HEK293 (cell line): ENCODE data around the gene AGMAT.

Source experiments
- CTCF ChIA-PET: fragments of 350-600 bp; formaldehyde crosslinking; extraction: SDS; loops from one replicate; lab custom pipeline; 2021; ENCODE audit warnings: antibody characterized with exemption; lab: Yijun Ruan, JAX
- POLR2A ChIA-PET: fragments of 300-600 bp; formaldehyde crosslinking; extraction: SDS; loops from one replicate; lab custom pipeline; 2020; ENCODE audit warnings: antibody characterized with exemption, inconsistent platforms; lab: Yijun Ruan, JAX
- H3K27ac ChIP-seq: fragments of 200-500 bp; sonication (Bioruptor generic); 2 replicates; pipeline ENCODE4 v1.5.1; 2014; ENCODE audit warnings: low read depth, low read length, control low read depth, inconsistent platforms; ENCODE audit errors: extremely low read depth
- H3K36me3 ChIP-seq, 2 experiments: fragments of 200-500 bp in 1 of 2; sonication (Bioruptor generic) in 1 of 2; 1 replicate in 1 of 2; 2 replicates in 1 of 2; pipeline ENCODE4 v1.5.1; 2014 to 2017; ENCODE audit warnings: inconsistent platforms in 2 of 2, low read length in 2 of 2; ENCODE audit not compliant: control insufficient read depth in 2 of 2, insufficient read depth in 1 of 2
- H3K4me1 ChIP-seq: fragments of 200-500 bp; sonication (Bioruptor generic); 2 replicates; pipeline ENCODE4 v1.5.1; 2014; ENCODE audit warnings: mild to moderate bottlenecking, low read length, inconsistent platforms; ENCODE audit not compliant: control insufficient read depth, insufficient read depth
- H3K4me3 ChIP-seq: 2 replicates; pipeline ENCODE4 v1.5.1; 2011; ENCODE audit warnings: low read depth, mild to moderate bottlenecking, control low read depth, low read length, moderate library complexity
- H3K9me3 ChIP-seq: fragments of 200-500 bp; sonication (Bioruptor generic); 2 replicates; pipeline ENCODE4 v1.5.1; 2014; ENCODE audit warnings: low read depth, low read length, inconsistent platforms; ENCODE audit not compliant: control insufficient read depth, insufficient read depth
- HOXD13 ChIP-seq: sonication (generic); formaldehyde crosslinking; IDR thresholded peaks from 2 replicates; pipeline ENCODE4 v1.8.0; 2022; ENCODE audit warnings: missing genetic modification reagents, borderline replicate concordance
- KLF16 ChIP-seq: fragments of 450-650 bp; formaldehyde crosslinking; IDR thresholded peaks from 2 replicates; pipeline ENCODE4 v1.5.1; 2017; ENCODE audit warnings: missing biosample characterization, missing genetic modification characterization
- TCF7L2 ChIP-seq: IDR thresholded peaks from 2 replicates; pipeline ENCODE4 v1.6.1; 2011; ENCODE audit warnings: low read depth, mild to moderate bottlenecking, inconsistent platforms, low read length, moderate library complexity, borderline replicate concordance
- WT1 ChIP-seq: fragments of 450-650 bp; formaldehyde crosslinking; IDR thresholded peaks from 2 replicates; pipeline ENCODE4 v1.5.1; 2016; ENCODE audit warnings: missing biosample characterization, missing genetic modification characterization
- ZBTB20 ChIP-seq: fragments of 450-650 bp; formaldehyde crosslinking; IDR thresholded peaks from 2 replicates; pipeline ENCODE4 v1.5.1; 2016; ENCODE audit warnings: missing biosample characterization, missing genetic modification characterization
- ZBTB48 ChIP-seq: fragments of 450-650 bp; formaldehyde crosslinking; IDR thresholded peaks from 2 replicates; pipeline ENCODE4 v1.5.1; 2016; ENCODE audit warnings: missing biosample characterization, missing genetic modification characterization
- ZFP41 ChIP-seq: fragments of 450-650 bp; formaldehyde crosslinking; IDR thresholded peaks from 2 replicates; pipeline ENCODE4 v1.5.1; 2016; ENCODE audit warnings: missing biosample characterization, missing genetic modification characterization, borderline replicate concordance
- ZNF202 ChIP-seq: fragments of 450-650 bp; formaldehyde crosslinking; IDR thresholded peaks from 2 replicates; pipeline ENCODE4 v1.5.1; 2016; ENCODE audit warnings: missing biosample characterization, missing genetic modification characterization, borderline replicate concordance
- ZNF311 ChIP-seq: fragments of 450-650 bp; formaldehyde crosslinking; IDR thresholded peaks from 2 replicates; pipeline ENCODE4 v1.5.1; 2017; ENCODE audit warnings: missing biosample characterization, missing genetic modification characterization, borderline replicate concordance
- ZNF341 ChIP-seq: fragments of 450-650 bp; formaldehyde crosslinking; IDR thresholded peaks from 2 replicates; pipeline ENCODE4; 2016; ENCODE audit warnings: low read depth, missing biosample characterization, missing genetic modification characterization
- ZNF391 ChIP-seq: fragments of 450-650 bp; formaldehyde crosslinking; IDR thresholded peaks from 2 replicates; pipeline ENCODE4 v1.5.1; 2016; ENCODE audit warnings: low read depth, missing biosample characterization, missing genetic modification characterization, borderline replicate concordance
- ZNF510 ChIP-seq: fragments of 450-650 bp; formaldehyde crosslinking; IDR thresholded peaks from 2 replicates; pipeline ENCODE4 v1.5.1; 2018; ENCODE audit warnings: mild to moderate bottlenecking, missing genetic modification characterization, missing biosample characterization; ENCODE audit not compliant: insufficient replicate concordance
- ZNF521 ChIP-seq: fragments of 450-650 bp; formaldehyde crosslinking; IDR thresholded peaks from 2 replicates; pipeline ENCODE4 v1.5.1; 2017; ENCODE audit warnings: missing biosample characterization, mild to moderate bottlenecking, missing genetic modification characterization
- ZNF530 ChIP-seq: fragments of 450-650 bp; formaldehyde crosslinking; IDR thresholded peaks from 2 replicates; pipeline ENCODE4 v1.5.1; 2016; ENCODE audit warnings: low read depth, missing biosample characterization, missing genetic modification characterization
- ZNF558 ChIP-seq: fragments of 450-650 bp; formaldehyde crosslinking; IDR thresholded peaks from 2 replicates; pipeline ENCODE4 v1.5.1; 2016; ENCODE audit warnings: missing biosample characterization, missing genetic modification characterization
- ZNF664 ChIP-seq: fragments of 450-650 bp; formaldehyde crosslinking; IDR thresholded peaks from 2 replicates; pipeline ENCODE4 v1.5.1; 2016; ENCODE audit warnings: missing biosample characterization, missing genetic modification characterization
- ZNF701 ChIP-seq: fragments of 450-650 bp; formaldehyde crosslinking; IDR thresholded peaks from 2 replicates; pipeline ENCODE4 v1.5.1; 2016; ENCODE audit warnings: missing biosample characterization, missing genetic modification characterization
- ZNF747 ChIP-seq: fragments of 450-650 bp; formaldehyde crosslinking; IDR thresholded peaks from 2 replicates; pipeline ENCODE4 v1.5.1; 2016; ENCODE audit warnings: missing biosample characterization, missing genetic modification characterization
- ZNF768 ChIP-seq: fragments of 450-650 bp; formaldehyde crosslinking; IDR thresholded peaks from 2 replicates; pipeline ENCODE4 v1.5.1; 2018; ENCODE audit warnings: missing biosample characterization, mild to moderate bottlenecking, missing genetic modification characterization
- ZNF837 ChIP-seq: fragments of 450-650 bp; formaldehyde crosslinking; IDR thresholded peaks from 2 replicates; pipeline ENCODE4 v1.5.1; 2016; ENCODE audit warnings: missing biosample characterization, missing genetic modification characterization
- TF ChIP-seq, protein P1 (sequence below): fragments of 450-650 bp; formaldehyde crosslinking; optimal IDR thresholded peaks from 2 replicates; pipeline ENCODE3; 2016; ENCODE audit warnings: missing biosample characterization, mild to moderate bottlenecking, missing genetic modification characterization
- TF ChIP-seq, protein P2 (sequence below): fragments of 450-650 bp; formaldehyde crosslinking; IDR thresholded peaks from 2 replicates; pipeline ENCODE4 v1.5.1; 2016; ENCODE audit warnings: missing biosample characterization, missing genetic modification characterization
- TF ChIP-seq, protein P3 (sequence below): fragments of 450-650 bp; formaldehyde crosslinking; IDR thresholded peaks from 2 replicates; pipeline ENCODE4; 2016; ENCODE audit warnings: missing biosample characterization, missing genetic modification characterization
- TF ChIP-seq, protein P4 (sequence below): fragments of 450-650 bp; formaldehyde crosslinking; IDR thresholded peaks from 2 replicates; pipeline ENCODE4 v1.5.1; 2017; ENCODE audit warnings: missing biosample characterization, mild to moderate bottlenecking, missing genetic modification characterization, moderate library complexity

AGMAT gene

DNA sequence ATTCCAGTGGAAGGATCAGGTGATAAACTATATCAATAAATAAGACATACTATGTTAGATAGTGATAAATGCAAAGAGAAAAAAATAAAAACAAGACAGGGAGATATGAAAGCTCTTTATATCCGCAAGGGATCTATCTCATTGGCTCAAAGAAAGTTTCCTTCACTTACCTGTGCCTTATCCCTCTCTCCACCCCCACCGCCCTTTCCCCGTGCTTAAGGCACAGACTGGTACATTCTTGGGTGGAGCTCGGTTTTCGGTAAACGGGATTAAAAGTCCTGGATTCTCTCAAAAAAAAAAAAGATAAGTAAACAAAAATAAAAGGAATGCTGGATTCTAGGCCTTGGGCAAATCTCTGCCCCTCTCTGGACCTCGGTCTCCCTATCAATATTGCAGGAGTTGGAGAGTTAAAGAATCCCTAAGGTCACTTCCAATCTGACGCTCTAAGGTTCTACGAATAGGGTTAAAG is 58.8 kb downstream of the AGMAT start:
- Histone ChIP-seq H3K9me3 (no peaks in the 10 kb centered on the region), H3K4me3 (peak overlapping the region; percentile 31), H3K27ac (no peak overlapping the region), H3K36me3 (peaks cover 0 to 14% of the 10 kb centered on the region in 2 experiments; a peak in 1 of 3 replicates), H3K4me1 (peaks cover 7% of the 10 kb centered on the region)
- ChIA-PET POLR2A (interaction anchor here (1.2 to 1.3 kb wide), 4 partner anchors 9 to 92 kb away, joined by 3 to 7 read pairs (median 4); partner anchors contain the start of gene DDI2), CTCF (interaction anchor here (0.7 to 0.9 kb wide), 3 partner anchors 11 to 307 kb away, joined by 3 to 4 read pairs (median 3); partner anchors contain the start of gene PLEKHM2)
- TF ChIP-seq ZNF510 (tag by site-specific recombination) (no peak), ZFP41 (no peak), WT1 (tag by site-specific recombination) (no peak), ZNF701 (no peak), ZNF202 (no peak), ZNF837 (tag by site-specific recombination) (no peak), ZNF311 (tag by site-specific recombination) (no peak), ZBTB48 (peak; percentile 61), KLF16 (tag by site-specific recombination) (no peak), ZNF747 (tag by site-specific recombination) (no peak)
- TF ChIP-seq, protein P1, sequence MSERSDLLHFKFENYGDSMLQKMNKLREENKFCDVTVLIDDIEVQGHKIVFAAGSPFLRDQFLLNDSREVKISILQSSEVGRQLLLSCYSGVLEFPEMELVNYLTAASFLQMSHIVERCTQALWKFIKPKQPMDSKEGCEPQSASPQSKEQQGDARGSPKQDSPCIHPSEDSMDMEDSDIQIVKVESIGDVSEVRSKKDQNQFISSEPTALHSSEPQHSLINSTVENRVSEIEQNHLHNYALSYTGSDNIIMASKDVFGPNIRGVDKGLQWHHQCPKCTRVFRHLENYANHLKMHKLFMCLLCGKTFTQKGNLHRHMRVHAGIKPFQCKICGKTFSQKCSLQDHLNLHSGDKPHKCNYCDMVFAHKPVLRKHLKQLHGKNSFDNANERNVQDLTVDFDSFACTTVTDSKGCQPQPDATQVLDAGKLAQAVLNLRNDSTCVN (tag by site-specific recombination) = no peak
- TF ChIP-seq, protein P2, sequence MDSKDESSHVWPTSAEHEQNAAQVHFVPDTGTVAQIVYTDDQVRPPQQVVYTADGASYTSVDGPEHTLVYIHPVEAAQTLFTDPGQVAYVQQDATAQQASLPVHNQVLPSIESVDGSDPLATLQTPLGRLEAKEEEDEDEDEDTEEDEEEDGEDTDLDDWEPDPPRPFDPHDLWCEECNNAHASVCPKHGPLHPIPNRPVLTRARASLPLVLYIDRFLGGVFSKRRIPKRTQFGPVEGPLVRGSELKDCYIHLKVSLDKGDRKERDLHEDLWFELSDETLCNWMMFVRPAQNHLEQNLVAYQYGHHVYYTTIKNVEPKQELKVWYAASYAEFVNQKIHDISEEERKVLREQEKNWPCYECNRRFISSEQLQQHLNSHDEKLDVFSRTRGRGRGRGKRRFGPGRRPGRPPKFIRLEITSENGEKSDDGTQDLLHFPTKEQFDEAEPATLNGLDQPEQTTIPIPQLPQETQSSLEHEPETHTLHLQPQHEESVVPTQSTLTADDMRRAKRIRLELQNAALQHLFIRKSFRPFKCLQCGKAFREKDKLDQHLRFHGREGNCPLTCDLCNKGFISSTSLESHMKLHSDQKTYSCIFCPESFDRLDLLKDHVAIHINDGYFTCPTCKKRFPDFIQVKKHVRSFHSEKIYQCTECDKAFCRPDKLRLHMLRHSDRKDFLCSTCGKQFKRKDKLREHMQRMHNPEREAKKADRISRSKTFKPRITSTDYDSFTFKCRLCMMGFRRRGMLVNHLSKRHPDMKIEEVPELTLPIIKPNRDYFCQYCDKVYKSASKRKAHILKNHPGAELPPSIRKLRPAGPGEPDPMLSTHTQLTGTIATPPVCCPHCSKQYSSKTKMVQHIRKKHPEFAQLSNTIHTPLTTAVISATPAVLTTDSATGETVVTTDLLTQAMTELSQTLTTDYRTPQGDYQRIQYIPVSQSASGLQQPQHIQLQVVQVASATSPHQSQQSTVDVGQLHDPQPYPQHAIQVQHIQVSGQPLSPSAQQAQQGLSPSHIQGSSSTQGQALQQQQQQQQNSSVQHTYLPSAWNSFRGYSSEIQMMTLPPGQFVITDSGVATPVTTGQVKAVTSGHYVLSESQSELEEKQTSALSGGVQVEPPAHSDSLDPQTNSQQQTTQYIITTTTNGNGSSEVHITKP (tag by site-specific recombination) = peak; percentile 86
- TF ChIP-seq, protein P3, sequence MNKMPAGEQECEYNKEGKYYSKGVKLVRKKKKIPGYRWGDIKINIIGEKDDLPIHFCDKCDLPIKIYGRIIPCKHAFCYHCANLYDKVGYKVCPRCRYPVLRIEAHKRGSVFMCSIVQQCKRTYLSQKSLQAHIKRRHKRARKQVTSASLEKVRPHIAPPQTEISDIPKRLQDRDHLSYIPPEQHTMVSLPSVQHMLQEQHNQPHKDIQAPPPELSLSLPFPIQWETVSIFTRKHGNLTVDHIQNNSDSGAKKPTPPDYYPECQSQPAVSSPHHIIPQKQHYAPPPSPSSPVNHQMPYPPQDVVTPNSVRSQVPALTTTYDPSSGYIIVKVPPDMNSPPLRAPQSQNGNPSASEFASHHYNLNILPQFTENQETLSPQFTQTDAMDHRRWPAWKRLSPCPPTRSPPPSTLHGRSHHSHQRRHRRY (tag by site-specific recombination) = no peak

DNA sequence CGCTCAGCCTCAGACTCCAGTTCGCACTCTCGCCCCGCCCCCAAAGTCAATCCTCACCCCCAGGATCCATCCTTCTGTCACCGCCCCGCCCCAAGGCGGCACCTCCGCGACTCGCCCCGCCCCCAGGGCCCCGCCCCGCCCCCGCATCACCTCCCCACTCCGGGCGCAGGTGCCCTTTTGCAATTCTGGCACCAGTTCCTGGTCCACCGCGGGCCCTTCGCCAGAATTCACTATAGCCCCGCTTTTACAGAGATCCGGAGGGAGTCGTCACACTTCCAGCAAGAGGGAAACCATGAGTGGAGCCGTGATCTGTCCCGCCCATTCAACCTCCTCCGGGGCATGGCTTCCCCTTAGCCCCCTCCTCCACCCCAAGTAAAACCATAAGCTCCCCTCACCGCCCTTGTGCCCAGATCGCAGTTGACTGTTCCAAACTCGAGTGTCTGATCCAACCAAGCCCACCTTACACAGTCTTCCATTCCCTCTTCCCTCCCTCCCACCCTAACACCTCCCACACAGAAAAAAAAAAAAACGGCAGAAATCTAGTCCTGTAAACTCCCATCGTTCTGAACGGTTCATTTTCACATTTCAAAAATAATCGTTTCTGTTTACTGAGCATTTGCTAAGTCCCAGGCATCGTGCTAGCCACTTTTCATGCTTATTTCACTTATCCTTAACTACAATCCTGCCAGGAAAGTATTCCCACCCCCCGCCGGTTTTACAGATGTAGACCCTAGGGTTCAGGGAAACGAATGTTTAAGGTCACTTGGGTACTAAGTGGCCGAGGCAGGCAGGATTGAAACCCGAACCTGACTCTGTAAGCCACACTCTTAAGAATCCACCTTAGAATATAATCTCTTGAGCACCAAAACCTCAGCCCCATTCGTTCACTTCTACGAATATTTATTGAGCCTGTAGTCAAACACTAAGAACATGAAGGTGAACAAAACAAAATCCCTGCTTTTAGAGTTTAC is 59.5 kb downstream of the AGMAT start:
- Histone ChIP-seq H3K36me3 (peaks cover 0 to 7% of the 10 kb centered on the region in 2 experiments; a peak in 1 of 3 replicates), H3K4me3 (peak overlapping the region; percentile 35), H3K9me3 (no peaks in the 10 kb centered on the region), H3K27ac (no peak overlapping the region), H3K4me1 (peaks cover 7% of the 10 kb centered on the region)
- ChIA-PET POLR2A (no interaction called here), CTCF (interaction anchor here (0.7 kb wide), 1 partner anchor 308 kb away, joined by 3 read pairs; no protein-coding TSS in a partner anchor)
- peak; percentile 66 for TF ChIP-seq ZNF341
- TF ChIP-seq ZNF768 (tag by site-specific recombination) = no peak
- TF ChIP-seq HOXD13 (CRISPR knock-in tag) = no peak
- TF ChIP-seq, protein P4, sequence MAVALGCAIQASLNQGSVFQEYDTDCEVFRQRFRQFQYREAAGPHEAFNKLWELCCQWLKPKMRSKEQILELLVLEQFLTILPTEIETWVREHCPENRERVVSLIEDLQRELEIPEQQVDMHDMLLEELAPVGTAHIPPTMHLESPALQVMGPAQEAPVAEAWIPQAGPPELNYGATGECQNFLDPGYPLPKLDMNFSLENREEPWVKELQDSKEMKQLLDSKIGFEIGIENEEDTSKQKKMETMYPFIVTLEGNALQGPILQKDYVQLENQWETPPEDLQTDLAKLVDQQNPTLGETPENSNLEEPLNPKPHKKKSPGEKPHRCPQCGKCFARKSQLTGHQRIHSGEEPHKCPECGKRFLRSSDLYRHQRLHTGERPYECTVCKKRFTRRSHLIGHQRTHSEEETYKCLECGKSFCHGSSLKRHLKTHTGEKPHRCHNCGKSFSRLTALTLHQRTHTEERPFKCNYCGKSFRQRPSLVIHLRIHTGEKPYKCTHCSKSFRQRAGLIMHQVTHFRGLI (tag by site-specific recombination) = no peak
- TF ChIP-seq ZBTB20 (tag by site-specific recombination) = 0 out of 2 replicates have a peak, but pooled peaks have one; percentile 16
- TF ChIP-seq TCF7L2 = no peak
- no peak for TF ChIP-seq ZNF558
- no peak for TF ChIP-seq ZNF530 (tag by site-specific recombination)
- peak; percentile 81; the same call in 1 of the 2 replicates for TF ChIP-seq ZNF391 (tag by site-specific recombination)
- no peak for TF ChIP-seq ZNF521
- peak; percentile 53; the same call in 1 of the 2 replicates for TF ChIP-seq ZNF664 (tag by site-specific recombination)
